Activated T-cell treated with anti-CD3 and anti-CD28 coated beads, Interleukin-2, amount 50 U/mL, for 24 hours (primary cell): ENCODE results near the gene METTL9.

Source experiments
- DNase-seq: peaks from one replicate; pipeline ENCODE4 v3.0.0-alpha.2; 2020
- H3K27ac Mint-ChIP-seq: 2 replicates; pipeline ENCODE4 v1.8.0; 2020; ENCODE audit warnings: mild to moderate bottlenecking, mixed read lengths
- H3K27me3 Mint-ChIP-seq: 2 replicates; pipeline ENCODE4 v1.8.0; 2020; ENCODE audit warnings: mixed read lengths
- H3K36me3 Mint-ChIP-seq: 2 replicates; pipeline ENCODE4 v1.8.0; 2020; ENCODE audit warnings: low read depth, mixed read lengths
- H3K4me1 Mint-ChIP-seq: 2 replicates; pipeline ENCODE4 v1.8.0; 2020; ENCODE audit warnings: low read depth, mixed read lengths
- H3K4me3 Mint-ChIP-seq: 2 replicates; pipeline ENCODE4 v1.8.0; 2020; ENCODE audit warnings: mild to moderate bottlenecking, moderate library complexity, mixed read lengths
- H3K9me3 Mint-ChIP-seq: 2 replicates; pipeline ENCODE4 v1.8.0; 2020; ENCODE audit warnings: mixed read lengths

Gene METTL9

DNA sequence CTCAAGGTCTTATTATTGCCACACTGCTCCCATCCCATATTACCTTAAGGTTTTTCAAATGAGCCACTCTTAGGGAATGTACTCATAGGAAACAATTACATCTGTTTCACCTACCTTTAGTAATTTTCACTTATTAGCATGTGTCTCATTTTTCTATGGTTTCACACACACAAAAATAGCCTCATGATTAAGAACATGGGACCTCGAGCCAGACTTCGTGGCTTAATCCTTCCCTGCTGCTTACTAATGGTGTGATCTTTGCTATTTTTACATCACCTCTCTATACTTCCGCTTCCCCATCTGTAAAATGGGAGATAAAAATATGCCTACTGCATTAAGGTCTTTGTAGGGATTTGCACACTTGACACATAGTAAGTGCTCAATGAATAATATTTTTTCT is 102.9 kb downstream of the METTL9 start:
- no peak overlapping the region for H3K4me3 Mint-ChIP-seq
- no peak for DNase-seq
- no peaks in the 10 kb centered on the region for H3K9me3 Mint-ChIP-seq
- no peaks in the 10 kb centered on the region for H3K27me3 Mint-ChIP-seq
- H3K4me1 Mint-ChIP-seq, result peaks cover 4% of the 10 kb centered on the region
- H3K27ac Mint-ChIP-seq, result no peak overlapping the region
- H3K36me3 Mint-ChIP-seq, result no peaks in the 10 kb centered on the region

DNA sequence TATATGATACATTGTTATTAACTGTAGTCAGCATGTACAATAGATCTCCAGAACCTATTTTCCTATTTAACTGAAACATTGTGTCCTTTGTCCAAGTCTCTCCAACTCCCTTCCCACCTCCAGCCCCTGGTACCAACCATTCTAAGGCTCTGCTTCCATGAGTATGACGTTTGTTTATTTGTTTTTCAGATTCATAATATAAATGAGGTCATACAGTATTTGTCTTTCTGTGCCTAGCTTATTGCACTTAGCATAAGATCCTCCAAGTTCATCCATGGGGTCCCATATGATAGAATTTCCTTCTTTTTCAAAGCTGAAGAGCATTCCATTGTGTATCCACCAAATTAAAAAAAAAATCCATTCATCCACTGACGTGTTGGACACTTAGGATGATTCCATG is 103.8 kb downstream of the METTL9 start:
- DNase-seq, result no peak
- Mint-ChIP-seq H3K4me3 (no peak overlapping the region), H3K36me3 (no peaks in the 10 kb centered on the region), H3K9me3 (no peaks in the 10 kb centered on the region), H3K27ac (no peak overlapping the region), H3K27me3 (no peaks in the 10 kb centered on the region), H3K4me1 (peaks cover 4% of the 10 kb centered on the region)

DNA sequence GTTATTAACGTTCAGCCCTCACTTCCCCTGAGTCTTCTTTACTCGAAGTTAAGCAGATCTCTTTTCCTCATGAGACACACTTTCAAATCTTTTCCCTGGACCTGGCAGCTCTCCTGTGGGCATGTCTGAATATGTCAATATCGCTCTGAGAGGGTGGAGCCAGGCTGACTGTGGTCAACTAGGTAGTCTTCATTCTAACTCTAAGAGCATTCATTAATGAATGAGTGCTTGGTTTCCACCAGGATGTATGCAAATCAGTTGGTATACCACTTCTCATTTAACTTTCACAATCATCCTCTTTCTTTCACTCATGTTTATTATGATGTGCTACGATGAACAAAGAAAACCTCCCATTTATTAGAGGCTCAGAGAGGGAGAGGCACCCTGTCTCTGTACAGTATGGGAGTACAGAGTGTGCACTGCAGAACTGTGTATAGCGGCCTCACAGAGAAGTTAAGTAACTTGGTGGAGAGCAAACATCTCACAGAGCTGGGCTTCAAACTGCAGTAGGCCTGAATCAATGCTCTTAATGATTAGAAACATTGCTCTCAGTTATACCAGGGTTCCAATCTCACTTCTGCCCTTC is 104.3 kb downstream of the METTL9 start:
- no peak overlapping the region for H3K27ac Mint-ChIP-seq
- peaks cover 7% of the 10 kb centered on the region for H3K4me1 Mint-ChIP-seq
- no peaks in the 10 kb centered on the region for H3K36me3 Mint-ChIP-seq
- no peaks in the 10 kb centered on the region for H3K27me3 Mint-ChIP-seq
- H3K4me3 Mint-ChIP-seq, result no peak overlapping the region
- DNase-seq, result no peak
- H3K9me3 Mint-ChIP-seq, result no peaks in the 10 kb centered on the region

DNA sequence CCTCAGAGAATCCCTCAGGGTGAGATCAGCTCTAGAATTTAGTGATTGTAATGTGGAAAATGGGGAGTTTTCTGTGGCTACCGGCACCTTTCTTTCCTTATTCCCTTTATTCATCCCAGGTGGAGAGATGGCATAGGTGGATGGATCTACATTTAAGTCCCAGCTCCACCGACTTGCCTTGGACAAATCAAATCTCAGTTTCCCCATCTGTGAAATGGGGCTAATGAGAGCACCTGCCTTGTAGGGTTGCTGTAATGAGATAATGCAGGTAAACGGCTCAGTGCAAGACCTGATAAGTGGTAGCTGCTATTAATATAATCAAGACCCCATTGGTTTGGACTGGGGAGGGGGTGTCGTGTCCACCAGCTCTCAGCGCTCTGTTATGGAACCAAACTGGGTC is 104.9 kb downstream of the METTL9 start:
- no peaks in the 10 kb centered on the region for H3K27me3 Mint-ChIP-seq
- H3K4me3 Mint-ChIP-seq, result no peak overlapping the region
- no peaks in the 10 kb centered on the region for H3K36me3 Mint-ChIP-seq
- H3K27ac Mint-ChIP-seq, result no peak overlapping the region
- DNase-seq, result no peak
- H3K4me1 Mint-ChIP-seq, result peaks cover 8% of the 10 kb centered on the region
- H3K9me3 Mint-ChIP-seq, result no peaks in the 10 kb centered on the region

DNA sequence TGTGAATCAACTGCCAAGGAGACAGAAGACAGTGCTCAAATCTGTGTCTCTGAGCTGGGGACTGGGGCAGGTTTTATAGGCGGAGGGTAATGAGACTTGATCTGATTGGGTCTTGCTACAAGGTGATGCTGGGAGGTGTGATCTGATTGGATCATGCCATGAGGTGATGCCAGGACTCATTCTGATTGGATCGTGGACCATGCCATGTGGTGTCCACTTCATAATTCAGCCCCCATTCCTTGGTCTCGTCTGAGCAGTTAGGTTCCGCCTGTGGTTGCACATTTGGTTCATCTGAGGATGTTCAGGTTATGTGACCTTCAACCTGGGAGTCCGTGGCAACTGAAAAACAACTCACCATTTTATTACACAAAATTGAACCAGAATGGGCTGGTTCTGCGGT is 105.4 kb downstream of the METTL9 start:
- Mint-ChIP-seq H3K27ac (no peak overlapping the region), H3K4me1 (peaks cover 8% of the 10 kb centered on the region), H3K9me3 (no peaks in the 10 kb centered on the region), H3K36me3 (no peaks in the 10 kb centered on the region), H3K27me3 (no peaks in the 10 kb centered on the region), H3K4me3 (no peak overlapping the region)
- DNase-seq, result no peak
